Measurements from ENCODE around the gene DYNC1LI2. TPM values are rescaled to one million over a fixed set of nuclear protein-coding genes. Genes with fewer than 3 reads are reported as not detected.

Gene DYNC1LI2
- total and polyA plus RNA-seq, 11 donors: 38.3 to 117 (median 87.2) TPM

DNA sequence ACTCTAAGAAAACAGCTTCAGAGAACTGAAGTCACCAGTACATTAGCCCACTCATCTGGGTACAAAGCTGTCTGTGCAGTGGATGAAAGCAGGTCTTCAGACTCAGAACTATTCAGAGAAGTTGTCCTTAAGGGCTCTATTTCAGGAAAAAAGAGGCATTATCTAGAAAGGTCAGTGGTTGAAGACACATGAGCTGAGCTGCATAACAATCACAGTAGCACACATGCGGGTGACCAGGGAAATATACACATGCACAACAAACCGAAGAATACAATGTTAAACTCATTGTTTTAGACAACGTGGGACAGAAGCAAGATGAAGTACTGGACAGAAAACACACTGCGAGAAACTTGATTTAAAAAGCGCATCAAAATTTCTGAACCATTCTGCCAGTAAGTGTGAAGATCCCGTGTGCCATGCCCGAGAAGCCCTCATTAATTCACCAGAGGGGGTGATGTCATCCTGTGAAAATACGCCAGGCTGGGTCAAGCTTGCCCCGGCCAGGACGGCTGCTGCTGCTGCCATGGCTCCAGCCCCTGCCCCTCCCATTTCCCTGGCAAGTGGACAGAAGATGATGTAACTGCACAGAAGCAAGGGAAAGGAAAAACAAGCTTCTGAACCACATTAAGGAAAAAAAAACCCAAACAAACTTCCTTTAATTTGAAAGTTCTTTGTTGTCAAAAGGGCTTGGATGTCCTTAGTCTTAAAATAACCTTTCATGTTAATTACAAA lies 10.1 kb downstream of the DYNC1LI2 start:
- H3K4me3 ChIP-seq: peak overlapping the region in 7 of 12 donors; percentile 1 to 17 (median 9)

DNA sequence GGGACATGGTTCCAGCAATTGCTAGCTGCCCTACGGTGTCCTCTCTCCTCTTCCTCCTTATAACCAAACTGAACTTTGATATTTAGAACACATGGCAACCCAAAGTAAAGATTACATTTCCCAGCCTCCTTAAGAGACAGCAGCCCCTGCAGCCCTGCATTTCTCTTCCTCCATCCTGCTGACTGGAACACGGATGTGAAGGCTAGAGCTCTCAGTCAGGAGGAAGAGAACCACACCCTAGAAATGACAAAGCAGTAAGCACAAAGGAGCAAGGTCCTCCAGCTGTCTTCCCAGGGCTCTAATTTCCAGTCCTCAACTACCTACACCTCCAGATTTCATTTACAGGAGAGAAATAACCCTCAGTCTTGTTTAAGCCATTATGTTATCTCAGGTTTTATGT lies 10.9 kb downstream of the DYNC1LI2 start:
- no peaks in the 10 kb centered on the region for H3K9me3 ChIP-seq
- H3K36me3 ChIP-seq: peaks cover 0 to 90% (median 82%) of the 10 kb centered on the region in 9 donors
- WGBS, 4 donors: 38 to 58% (median 45%) methylated on average over 2 of the region's 2 CpGs
- TF ChIP-seq, protein P1, sequence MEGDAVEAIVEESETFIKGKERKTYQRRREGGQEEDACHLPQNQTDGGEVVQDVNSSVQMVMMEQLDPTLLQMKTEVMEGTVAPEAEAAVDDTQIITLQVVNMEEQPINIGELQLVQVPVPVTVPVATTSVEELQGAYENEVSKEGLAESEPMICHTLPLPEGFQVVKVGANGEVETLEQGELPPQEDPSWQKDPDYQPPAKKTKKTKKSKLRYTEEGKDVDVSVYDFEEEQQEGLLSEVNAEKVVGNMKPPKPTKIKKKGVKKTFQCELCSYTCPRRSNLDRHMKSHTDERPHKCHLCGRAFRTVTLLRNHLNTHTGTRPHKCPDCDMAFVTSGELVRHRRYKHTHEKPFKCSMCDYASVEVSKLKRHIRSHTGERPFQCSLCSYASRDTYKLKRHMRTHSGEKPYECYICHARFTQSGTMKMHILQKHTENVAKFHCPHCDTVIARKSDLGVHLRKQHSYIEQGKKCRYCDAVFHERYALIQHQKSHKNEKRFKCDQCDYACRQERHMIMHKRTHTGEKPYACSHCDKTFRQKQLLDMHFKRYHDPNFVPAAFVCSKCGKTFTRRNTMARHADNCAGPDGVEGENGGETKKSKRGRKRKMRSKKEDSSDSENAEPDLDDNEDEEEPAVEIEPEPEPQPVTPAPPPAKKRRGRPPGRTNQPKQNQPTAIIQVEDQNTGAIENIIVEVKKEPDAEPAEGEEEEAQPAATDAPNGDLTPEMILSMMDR (IDR thresholded peaks at IDR 0.05): no peak
- TF ChIP-seq POLR2A (IDR thresholded peaks at IDR 0.05): peak in 1 of 2 donors; percentile 26
- ATAC-seq (peak; percentile 38 to 83 (median 65)), DNase-seq (no peak)
- H3K4me1 ChIP-seq: peaks cover 13 to 64% (median 39%) of the 10 kb centered on the region in 12 donors
- peak overlapping the region in 1 of 12 donors; percentile 12 for H3K4me3 ChIP-seq
- intact Hi-C loops (cut with DNase I): loop anchor here in 3 of 10 donors (1.0 to 10.0 kb wide), 5 partner anchors 11 to 1494 kb away; partner anchors contain the start of genes CMTM4 (in 1 of the 3), DYNC1LI2 (in 1 of the 3) and ESRP2 (in 1 of the 3)
- H3K27ac ChIP-seq: peak overlapping the region; percentile 49 to 94 (median 86)
- H3K27me3 ChIP-seq: no peaks in the 10 kb centered on the region

More for the DNA sequence above, 10.1 kb downstream of the DYNC1LI2 start:
- no peak for TF ChIP-seq POLR2A (IDR thresholded peaks at IDR 0.05)
- TF ChIP-seq, protein P1 (IDR thresholded peaks at IDR 0.05): peak in 1 of 12 donors; percentile 11
- H3K27ac ChIP-seq: peak overlapping the region; percentile 63 to 94 (median 86)
- intact Hi-C loops (cut with DNase I): loop anchor here in 4 of 10 donors (1.0 to 10.0 kb wide), 5 partner anchors 10 to 1493 kb away; partner anchors contain the start of genes DYNC1LI2 (in 2 of the 4), CMTM4 (in 1 of the 4) and ESRP2 (in 1 of the 4)
- ATAC-seq (peak; percentile 94 to 98 (median 97)), DNase-seq (peak; percentile 88 to 94 (median 93))
- H3K4me1 ChIP-seq: peaks cover 13 to 67% (median 41%) of the 10 kb centered on the region in 12 donors
- WGBS, 4 donors: 9 to 28% (median 12%) methylated on average over 10 of the region's 10 CpGs
- no peaks in the 10 kb centered on the region for H3K27me3 ChIP-seq
- H3K36me3 ChIP-seq: peaks cover 0 to 90% (median 81%) of the 10 kb centered on the region in 9 donors
- no peaks in the 10 kb centered on the region for H3K9me3 ChIP-seq

DNA sequence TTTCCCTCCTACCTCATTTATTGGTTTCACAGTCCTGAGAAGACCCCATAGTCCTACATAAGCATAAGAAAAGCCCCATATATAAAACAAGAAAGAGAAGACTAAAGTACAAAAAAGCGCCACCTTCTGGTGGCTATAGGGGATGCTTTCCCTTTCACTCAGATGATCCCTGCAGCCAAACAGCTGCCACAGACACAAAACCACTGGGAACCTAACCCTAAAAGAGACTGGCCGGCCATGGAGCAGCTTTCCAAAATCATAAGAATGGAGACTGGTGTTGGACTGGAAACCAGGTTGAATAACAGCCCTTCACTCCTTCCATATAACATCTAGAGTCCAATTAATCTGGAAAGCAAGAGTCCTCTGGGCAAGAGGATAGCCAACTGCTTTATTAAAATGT lies 11.4 kb downstream of the DYNC1LI2 start:
- intact Hi-C loops (cut with DNase I): loop anchor here in 3 of 10 donors (1.0 to 10.0 kb wide), 5 partner anchors 11 to 1495 kb away; partner anchors contain the start of genes CMTM4 (in 1 of the 3), DYNC1LI2 (in 1 of the 3) and ESRP2 (in 1 of the 3)
- ATAC-seq (no peak), DNase-seq (no peak)
- Histone ChIP-seq H3K36me3 (peaks cover 0 to 90% (median 82%) of the 10 kb centered on the region in 9 donors), H3K4me1 (peaks cover 13 to 64% (median 39%) of the 10 kb centered on the region in 12 donors), H3K9me3 (no peaks in the 10 kb centered on the region), H3K27me3 (no peaks in the 10 kb centered on the region), H3K4me3 (no peak overlapping the region), H3K27ac (peak overlapping the region; percentile 42 to 94 (median 86))
- 43 to 60% (median 47%) methylated on average over 2 of the region's 2 CpGs for WGBS, 4 donors
- TF ChIP-seq POLR2A (IDR thresholded peaks at IDR 0.05): no peak
- TF ChIP-seq, protein P1 (IDR thresholded peaks at IDR 0.05): peak; percentile 35 to 67 (median 50)

DNA sequence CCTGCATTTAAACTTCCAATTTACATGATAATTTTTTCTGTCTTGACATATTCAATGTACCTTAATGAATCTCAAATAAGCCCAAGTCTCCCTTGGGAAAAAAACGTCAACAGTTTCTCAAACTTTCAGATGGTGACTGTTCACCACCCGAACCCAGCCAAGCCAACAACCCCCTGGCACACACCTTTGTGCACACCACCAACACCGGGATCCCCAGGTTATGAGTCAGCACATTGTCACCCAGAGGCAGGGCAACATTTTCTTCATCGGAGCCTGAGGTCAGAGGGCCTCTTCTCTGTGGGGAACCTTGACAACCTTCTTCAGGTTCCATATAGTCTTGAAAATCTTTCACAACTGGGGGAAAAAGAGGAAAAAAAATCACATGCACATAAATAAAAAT lies 15.5 kb downstream of the DYNC1LI2 start:
- TF ChIP-seq, protein P1 (IDR thresholded peaks at IDR 0.05): no peak
- TF ChIP-seq POLR2A (IDR thresholded peaks at IDR 0.05): no peak
- Histone ChIP-seq H3K27me3 (no peaks in the 10 kb centered on the region), H3K4me1 (peaks cover 6 to 26% (median 18%) of the 10 kb centered on the region in 12 donors), H3K4me3 (no peak overlapping the region), H3K27ac (no peak overlapping the region), H3K9me3 (no peaks in the 10 kb centered on the region), H3K36me3 (peaks cover 0 to 97% (median 91%) of the 10 kb centered on the region in 9 donors)
- WGBS, 4 donors: 87 to 93% (median 92%) methylated on average over 4 of the region's 4 CpGs
- ATAC-seq: no peak
- intact Hi-C loops (cut with DNase I): no loop called here
- DNase-seq: no peak
